CD4-positive, CD25-positive, alpha-beta regulatory T cell (primary cell): ENCODE data around the gene SV2C. TPM values are rescaled to one million over a fixed set of nuclear protein-coding genes. Genes with fewer than 3 reads are reported as not detected.
"Not testable (repeated sequence)": the region's sequence is repeated elsewhere in the genome, so short reads cannot be mapped to it uniquely, and the experiment has no call there.

Experiments used
- ATAC-seq, 2 donors: fragments of 150-1000 bp; cut with Tn5 transposase; one replicate each; pipeline ENCODE4 v1.10.0; 2021; ENCODE audit warnings: low read depth in 2 of 2, moderate number of reproducible peaks in 2 of 2, moderate library complexity in 1 of 2
- DNase-seq, 3 donors: peaks; one replicate each; pipeline versions ENCODE4 v3.0.0 to v3.0.0-alpha.2; 2012 to 2022; ENCODE audit warnings: mixed read lengths in 1 of 3
- H3K27ac ChIP-seq: one replicate; pipeline ENCODE4 v1.7.0; 2013; ENCODE audit warnings: mild to moderate bottlenecking, low read length; ENCODE audit not compliant: insufficient read depth, poor library complexity, severe bottlenecking
- H3K27me3 ChIP-seq: one replicate; pipeline ENCODE4 v1.7.0; 2013; ENCODE audit warnings: low read length; ENCODE audit not compliant: control insufficient read depth, insufficient read depth
- H3K36me3 ChIP-seq: one replicate; pipeline ENCODE4 v1.7.0; 2013; ENCODE audit warnings: mild to moderate bottlenecking, low read length, moderate library complexity; ENCODE audit not compliant: control insufficient read depth, insufficient read depth
- H3K4me1 ChIP-seq: 2 replicates; pipeline ENCODE4 v1.7.0; 2013; ENCODE audit warnings: mild to moderate bottlenecking, low read length; ENCODE audit not compliant: insufficient read depth, control insufficient read depth, poor library complexity, severe bottlenecking
- H3K4me3 ChIP-seq: one replicate; pipeline ENCODE4 v1.7.0; 2013; ENCODE audit warnings: low read depth, mild to moderate bottlenecking, low read length, moderate library complexity
- H3K9me3 ChIP-seq, 2 experiments: 1 replicate in 1 of 2; 2 replicates in 1 of 2; pipeline ENCODE4 v1.7.0; 2013; ENCODE audit warnings: low read length in 2 of 2, mild to moderate bottlenecking in 1 of 2, moderate library complexity in 1 of 2; ENCODE audit not compliant: control insufficient read depth in 2 of 2
- H3K27ac Mint-ChIP-seq, 3 donors: one replicate each; pipeline ENCODE4 v1.8.0; 2020 to 2022; ENCODE audit warnings: mild to moderate bottlenecking in 3 of 3, mixed read lengths in 3 of 3, moderate library complexity in 2 of 3
- H3K27me3 Mint-ChIP-seq: one replicate; pipeline ENCODE4 v1.8.0; 2022; ENCODE audit warnings: mild to moderate bottlenecking, mixed read lengths
- H3K36me3 Mint-ChIP-seq: one replicate; pipeline ENCODE4 v1.8.0; 2020; ENCODE audit warnings: mixed read lengths
- H3K4me1 Mint-ChIP-seq, 4 donors: one replicate each; pipeline ENCODE4 v1.8.0; 2020 to 2022; ENCODE audit warnings: mixed read lengths in 4 of 4, mild to moderate bottlenecking in 1 of 4
- H3K4me3 Mint-ChIP-seq, 4 donors: one replicate each; pipeline ENCODE4 v1.8.0; 2020 to 2022; ENCODE audit warnings: mild to moderate bottlenecking in 4 of 4, mixed read lengths in 4 of 4, moderate library complexity in 3 of 4
- H3K9me3 Mint-ChIP-seq, 7 donors: one replicate each; pipeline ENCODE4 v1.8.0; 2020 to 2022; ENCODE audit warnings: mixed read lengths in 7 of 7, mild to moderate bottlenecking in 3 of 7, moderate library complexity in 2 of 7
- polyA plus RNA-seq, 4 donors: library from polyadenylated mRNA; unstranded; fragments of 300-500 nt; fragmentation: Illumina TruSeq; gene quantifications; one replicate each; pipeline ENCODE4 v1.2.3, GENCODE V29; 2021
- total RNA-seq: library from RNA; stranded (reverse); gene quantifications from one replicate; pipeline ENCODE4 v1.2.3, GENCODE V29; 2022

Gene SV2C
- total and polyA plus RNA-seq, 5 donors from 2014 or later = 0.05 to 0.12 TPM; not detected in 3

GRCh38 chr5:76367623-76368371 lies 284.6 kb downstream of the SV2C start:
- Histone ChIP-seq H3K4me1 (no peaks in the 10 kb centered on the region), H3K9me3 (no peaks in the 10 kb centered on the region), H3K4me3 (no peak overlapping the region), H3K27ac (no peak overlapping the region), H3K36me3 (no peaks in the 10 kb centered on the region), H3K27me3 (no peaks in the 10 kb centered on the region)
- H3K27me3 Mint-ChIP-seq = peaks cover 5% of the 10 kb centered on the region
- H3K9me3 Mint-ChIP-seq = no peaks in the 10 kb centered on the region
- ATAC-seq (peak; percentile 59 to 67), DNase-seq (peak in 1 of 3 donors; percentile 34)
- no peak overlapping the region for H3K27ac Mint-ChIP-seq
- H3K4me1 Mint-ChIP-seq = peaks cover 0 to 12% (median 8%) of the 10 kb centered on the region in 4 donors
- H3K4me3 Mint-ChIP-seq = no peak overlapping the region
- H3K36me3 Mint-ChIP-seq = no peaks in the 10 kb centered on the region

DNA sequence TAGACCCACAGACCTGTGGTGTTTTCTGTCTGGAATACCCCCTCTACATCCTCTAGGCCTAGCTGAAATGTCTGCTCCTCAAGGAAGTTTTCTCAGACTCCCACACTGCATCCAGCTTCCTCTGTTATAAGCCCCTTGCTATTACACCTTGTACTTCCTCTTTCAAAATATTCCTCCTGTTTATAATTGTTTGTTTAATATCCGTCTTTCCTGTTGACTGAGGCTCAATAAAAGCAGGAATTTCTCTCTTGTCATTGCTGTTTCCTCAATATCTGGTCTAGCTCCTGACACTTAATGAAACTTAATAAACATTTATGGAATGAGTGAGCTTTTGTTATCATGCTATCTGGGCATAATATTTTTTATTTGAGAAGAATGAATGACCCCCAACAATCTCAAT lies 285.8 kb downstream of the SV2C start:
- Mint-ChIP-seq H3K27me3 (peaks cover 5% of the 10 kb centered on the region), H3K4me3 (no peak overlapping the region), H3K27ac (peak overlapping the region in 1 of 3 donors; percentile 76), H3K36me3 (no peaks in the 10 kb centered on the region), H3K9me3 (no peaks in the 10 kb centered on the region), H3K4me1 (peaks cover 0 to 11% (median 7%) of the 10 kb centered on the region in 4 donors)
- no peaks in the 10 kb centered on the region for H3K9me3 ChIP-seq
- DNase-seq = no peak
- no peak overlapping the region for H3K27ac ChIP-seq
- no peak for ATAC-seq
- H3K27me3 ChIP-seq = no peaks in the 10 kb centered on the region
- no peaks in the 10 kb centered on the region for H3K4me1 ChIP-seq
- no peaks in the 10 kb centered on the region for H3K36me3 ChIP-seq
- H3K4me3 ChIP-seq = no peak overlapping the region

DNA sequence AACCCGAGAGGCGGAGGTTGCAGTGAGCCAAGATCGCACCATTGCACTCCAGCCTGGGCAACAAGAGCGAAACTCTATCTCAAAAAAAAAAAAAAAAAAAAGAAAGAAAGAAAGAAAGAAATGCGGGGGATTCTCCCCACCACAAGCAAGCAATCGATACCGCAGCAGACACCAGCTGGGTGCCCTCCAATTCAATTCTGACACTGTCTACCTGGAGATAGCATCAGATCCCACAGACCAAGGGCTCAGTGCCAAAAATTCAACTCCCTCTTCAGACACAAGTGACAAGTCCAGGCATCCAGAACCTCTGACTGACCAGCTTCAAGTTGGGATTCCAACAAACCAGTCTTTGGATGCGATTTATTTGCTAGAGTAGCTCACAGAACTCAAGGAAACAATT lies 286.5 kb downstream of the SV2C start:
- H3K4me1 ChIP-seq, H3K27ac Mint-ChIP-seq, H3K9me3 Mint-ChIP-seq, H3K27me3 ChIP-seq, H3K36me3 Mint-ChIP-seq, H3K36me3 ChIP-seq, DNase-seq, H3K27me3 Mint-ChIP-seq, H3K27ac ChIP-seq, ATAC-seq, H3K4me3 ChIP-seq, H3K4me3 Mint-ChIP-seq, H3K9me3 ChIP-seq: not testable (repeated sequence)
- peaks cover 0 to 10% (median 7%) of the 10 kb centered on the region in 4 donors for H3K4me1 Mint-ChIP-seq

- Mint-ChIP-seq H3K4me1 (peaks cover 0 to 17% (median 7%) of the 10 kb centered on the region in 4 donors), H3K4me3 (no peak overlapping the region), H3K27me3 (peaks cover 3% of the 10 kb centered on the region), H3K27ac (peak overlapping the region in 1 of 3 donors; percentile 36), H3K36me3 (no peaks in the 10 kb centered on the region), H3K9me3 (no peaks in the 10 kb centered on the region)
- Histone ChIP-seq H3K9me3 (no peaks in the 10 kb centered on the region), H3K4me1 (no peaks in the 10 kb centered on the region), H3K36me3 (peaks cover 8% of the 10 kb centered on the region), H3K27me3 (no peaks in the 10 kb centered on the region), H3K4me3 (no peak overlapping the region), H3K27ac (no peak overlapping the region)
- ATAC-seq (no peak), DNase-seq (no peak)
Observed at GRCh38 chr5:76371960-76372322, 288.8 kb downstream of the SV2C start.

DNA sequence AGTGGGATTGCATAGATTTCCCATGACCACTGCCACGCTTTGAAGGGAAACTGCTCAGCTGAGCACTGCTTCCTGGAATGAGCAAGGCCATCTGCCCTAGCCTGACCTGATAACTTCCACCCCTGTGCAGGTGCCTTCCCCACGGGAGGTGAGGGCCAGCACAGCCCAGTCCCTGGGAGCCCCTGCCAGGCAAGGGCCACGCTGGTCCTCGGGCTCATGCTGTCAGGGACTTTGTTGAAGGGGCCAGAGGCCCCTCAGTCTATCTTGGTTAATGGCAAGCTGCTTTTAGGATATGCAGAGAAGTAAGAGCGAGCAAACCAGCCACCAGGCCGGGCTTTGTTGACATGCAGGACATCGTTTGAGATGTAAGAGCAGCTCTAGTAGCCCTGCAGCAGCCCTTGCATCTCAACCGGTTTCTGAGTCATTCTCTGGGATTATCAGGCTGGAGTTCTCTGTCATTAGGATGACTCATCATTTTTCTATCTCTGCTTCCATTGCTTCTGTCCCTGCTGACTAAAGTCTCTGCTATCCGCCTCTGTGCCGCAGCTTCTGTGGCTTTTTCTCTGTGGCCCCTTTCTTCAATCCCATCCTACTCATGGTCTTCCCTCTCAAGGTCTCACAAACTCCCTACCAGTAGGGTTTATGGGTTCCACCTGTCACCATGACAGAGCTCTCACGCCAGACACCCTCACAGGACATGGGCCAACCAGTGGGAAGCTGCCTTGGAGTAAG lies 289.3 kb downstream of the SV2C start:
- Mint-ChIP-seq H3K4me1 (peaks cover 0 to 20% (median 7%) of the 10 kb centered on the region in 4 donors), H3K27me3 (peaks cover 4% of the 10 kb centered on the region), H3K27ac (peak overlapping the region in 2 of 3 donors; percentile 35 to 36), H3K36me3 (no peaks in the 10 kb centered on the region), H3K4me3 (no peak overlapping the region), H3K9me3 (no peaks in the 10 kb centered on the region)
- DNase-seq (no peak), ATAC-seq (no peak)
- Histone ChIP-seq H3K27ac (no peak overlapping the region), H3K4me3 (no peak overlapping the region), H3K4me1 (no peaks in the 10 kb centered on the region), H3K36me3 (peaks cover 8% of the 10 kb centered on the region), H3K9me3 (no peaks in the 10 kb centered on the region), H3K27me3 (no peaks in the 10 kb centered on the region)

GRCh38 chr5:76376148-76376865 lies 293.1 kb downstream of the SV2C start:
- Histone ChIP-seq H3K36me3 (peaks cover 8% of the 10 kb centered on the region), H3K27me3 (no peaks in the 10 kb centered on the region), H3K9me3 (no peaks in the 10 kb centered on the region), H3K4me3 (no peak overlapping the region), H3K4me1 (peaks cover 26% of the 10 kb centered on the region), H3K27ac (no peak overlapping the region)
- DNase-seq (no peak), ATAC-seq (no peak)
- Mint-ChIP-seq H3K9me3 (no peaks in the 10 kb centered on the region), H3K27me3 (peaks cover 4% of the 10 kb centered on the region), H3K4me1 (peaks cover 10 to 48% (median 21%) of the 10 kb centered on the region in 4 donors), H3K27ac (peak overlapping the region in 2 of 3 donors; percentile 21 to 73), H3K36me3 (peaks cover 3% of the 10 kb centered on the region), H3K4me3 (no peak overlapping the region)

- H3K27me3 Mint-ChIP-seq = peaks cover 4% of the 10 kb centered on the region
- Histone ChIP-seq H3K27me3 (no peaks in the 10 kb centered on the region), H3K4me1 (peaks cover 28% of the 10 kb centered on the region), H3K4me3 (no peak overlapping the region), H3K27ac (no peak overlapping the region), H3K9me3 (no peaks in the 10 kb centered on the region), H3K36me3 (peaks cover 8% of the 10 kb centered on the region)
- H3K36me3 Mint-ChIP-seq = peaks cover 3% of the 10 kb centered on the region
- peaks cover 10 to 51% (median 23%) of the 10 kb centered on the region in 4 donors for H3K4me1 Mint-ChIP-seq
- H3K4me3 Mint-ChIP-seq = no peak overlapping the region
- no peak for DNase-seq
- no peaks in the 10 kb centered on the region for H3K9me3 Mint-ChIP-seq
- ATAC-seq = no peak
- peak overlapping the region in 2 of 3 donors; percentile 21 to 73 for H3K27ac Mint-ChIP-seq
Observed at GRCh38 chr5:76376866-76377230, 293.7 kb downstream of the SV2C start.
